ENCODE data around the gene FGF8. TPM values are rescaled to one million over a fixed set of nuclear protein-coding genes. Genes with fewer than 3 reads are reported as not detected.

FGF8 gene, protein sequence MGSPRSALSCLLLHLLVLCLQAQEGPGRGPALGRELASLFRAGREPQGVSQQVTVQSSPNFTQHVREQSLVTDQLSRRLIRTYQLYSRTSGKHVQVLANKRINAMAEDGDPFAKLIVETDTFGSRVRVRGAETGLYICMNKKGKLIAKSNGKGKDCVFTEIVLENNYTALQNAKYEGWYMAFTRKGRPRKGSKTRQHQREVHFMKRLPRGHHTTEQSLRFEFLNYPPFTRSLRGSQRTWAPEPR
- total RNA-seq (2014; rRNA removed) (not detected in 2 replicates), Bru-seq, nascent RNA (percentile 29 among the genes with signal in this experiment), BruChase-seq, experiment 1, labeled RNA remaining after a 6-hour chase (percentile 25 among the genes with signal in this experiment), BruChase-seq, experiment 2, labeled RNA remaining after a 2-hour chase (percentile 24 among the genes with signal in this experiment)
- long read RNA-seq, result 0 reads

GRCh38 chr10:101775273-101776160, at the start of gene FGF8:
Gene FGF8 (minus strand): TSS chr10:101776114. CDS start chr10:101775900, 214 bp downstream.
- intact Hi-C loops (cut with micrococcal nuclease), result no loop called here
- Histone ChIP-seq H3K9ac (ENCODE audit: low read length) (no peak within 1 kb of the TSS), H3K79me2 (ENCODE audit: low read length) (no peaks in the 10 kb centered on the region), H2AFZ (ENCODE audit: low read length) (no peak within 1 kb of the TSS), H3K36me3 (ENCODE audit: low read depth, low read length) (no peaks in the 10 kb centered on the region; the same call in 1 of the 2 replicates), H3K9me2 (replicated peaks; ENCODE audit: low read length) (no peaks in the 10 kb centered on the region), H4K20me1 (ENCODE audit: low read length) (no peaks in the 10 kb centered on the region), H3K4me3 (ENCODE audit: low read length) (no peak within 1 kb of the TSS), H3K27ac (ENCODE audit: low read length) (no peak within 1 kb of the TSS), H3F3A (ENCODE audit: low read length, unreplicated experiment) (no peaks in the 10 kb centered on the region), H3K4me1 (ENCODE audit: insufficient read depth, low read length) (peaks cover 7% of the 10 kb centered on the region; the same call in 1 of the 2 replicates), H3K27me3 (ENCODE audit: low read length) (peaks cover 9% of the 10 kb centered on the region; the same call in 1 of the 2 replicates), H3K4me2 (ENCODE audit: low read length) (no peak within 1 kb of the TSS), H3K9me3 (ENCODE audit: low read length) (no peaks in the 10 kb centered on the region)
- DNase-seq (no peak), ATAC-seq (no peak)
- no TSS peak for BruUV-seq (replicated peaks)
- peak; percentile 61 for TF ChIP-seq EZH2 (IDR thresholded peaks at IDR 0.05; ENCODE audit: low read length, unreplicated experiment)
- TF ChIP-seq EZH2phosphoT487 (IDR thresholded peaks at IDR 0.05; ENCODE audit: borderline replicate concordance, low read length), result no peak
- ChIA-PET CTCF (no interaction called here), POLR2A (ENCODE audit: unreplicated experiment) (interaction anchor here (0.6 kb wide), 1 partner anchor 342 kb away, joined by 4 read pairs; no protein-coding TSS in a partner anchor)

GRCh38 chr10:101824736-101825135, 48.8 kb upstream of the FGF8 start:
- no peaks in the 10 kb centered on the region for H4K20me1 ChIP-seq (ENCODE audit: low read length)
- ATAC-seq (no peak), DNase-seq (no peak)
- H3K4me2 ChIP-seq (ENCODE audit: low read length), result no peak overlapping the region
- POLR2A ChIA-PET (ENCODE audit: unreplicated experiment), result no interaction called here
- no peak overlapping the region for H3K27ac ChIP-seq (ENCODE audit: low read length)
- no peaks in the 10 kb centered on the region for H3F3A ChIP-seq (ENCODE audit: low read length, unreplicated experiment)
- no peak overlapping the region for H2AFZ ChIP-seq (ENCODE audit: low read length)
- TF ChIP-seq, protein P1, sequence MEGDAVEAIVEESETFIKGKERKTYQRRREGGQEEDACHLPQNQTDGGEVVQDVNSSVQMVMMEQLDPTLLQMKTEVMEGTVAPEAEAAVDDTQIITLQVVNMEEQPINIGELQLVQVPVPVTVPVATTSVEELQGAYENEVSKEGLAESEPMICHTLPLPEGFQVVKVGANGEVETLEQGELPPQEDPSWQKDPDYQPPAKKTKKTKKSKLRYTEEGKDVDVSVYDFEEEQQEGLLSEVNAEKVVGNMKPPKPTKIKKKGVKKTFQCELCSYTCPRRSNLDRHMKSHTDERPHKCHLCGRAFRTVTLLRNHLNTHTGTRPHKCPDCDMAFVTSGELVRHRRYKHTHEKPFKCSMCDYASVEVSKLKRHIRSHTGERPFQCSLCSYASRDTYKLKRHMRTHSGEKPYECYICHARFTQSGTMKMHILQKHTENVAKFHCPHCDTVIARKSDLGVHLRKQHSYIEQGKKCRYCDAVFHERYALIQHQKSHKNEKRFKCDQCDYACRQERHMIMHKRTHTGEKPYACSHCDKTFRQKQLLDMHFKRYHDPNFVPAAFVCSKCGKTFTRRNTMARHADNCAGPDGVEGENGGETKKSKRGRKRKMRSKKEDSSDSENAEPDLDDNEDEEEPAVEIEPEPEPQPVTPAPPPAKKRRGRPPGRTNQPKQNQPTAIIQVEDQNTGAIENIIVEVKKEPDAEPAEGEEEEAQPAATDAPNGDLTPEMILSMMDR (conservative IDR thresholded peaks at IDR 0.05; ENCODE audit: low read depth, low read length), result no peak
- TF ChIP-seq EZH2phosphoT487 (IDR thresholded peaks at IDR 0.05; ENCODE audit: borderline replicate concordance, low read length) (no peak), EZH2 (IDR thresholded peaks at IDR 0.05; ENCODE audit: low read length, unreplicated experiment) (no peak)
- H3K4me1 ChIP-seq (ENCODE audit: insufficient read depth, low read length), result peaks cover 2% of the 10 kb centered on the region; the same call in 1 of the 2 replicates
- no peaks in the 10 kb centered on the region for H3K27me3 ChIP-seq (ENCODE audit: low read length)
- CTCF ChIA-PET, result no interaction called here
- H3K9me3 ChIP-seq (ENCODE audit: low read length), result no peaks in the 10 kb centered on the region
- H3K36me3 ChIP-seq (ENCODE audit: low read depth, low read length), result no peaks in the 10 kb centered on the region
- BruUV-seq (replicated peaks), result no TSS peak
- H3K9me2 ChIP-seq (replicated peaks; ENCODE audit: low read length), result no peaks in the 10 kb centered on the region
- intact Hi-C loops (cut with micrococcal nuclease), result no loop called here
- no peak overlapping the region for H3K9ac ChIP-seq (ENCODE audit: low read length)
- no peaks in the 10 kb centered on the region for H3K79me2 ChIP-seq (ENCODE audit: low read length)
- H3K4me3 ChIP-seq (ENCODE audit: low read length), result no peak overlapping the region
